Epithelial cell of alveolus of lung (primary cell): ENCODE results near the gene WNT4. TPM values are rescaled to one million over a fixed set of nuclear protein-coding genes. Genes with fewer than 3 reads are reported as not detected.

Experiments
- total RNA-seq: library from RNA; depleted of rRNA; stranded (reverse); fragments of >200 nt; gene quantifications from 2 replicates; pipeline ENCODE4 v1.2.1, GENCODE V29; 2015

The WNT4 gene
- total RNA-seq = 0.56 TPM in 1 of 2 replicates, not detected in the other

DNA sequence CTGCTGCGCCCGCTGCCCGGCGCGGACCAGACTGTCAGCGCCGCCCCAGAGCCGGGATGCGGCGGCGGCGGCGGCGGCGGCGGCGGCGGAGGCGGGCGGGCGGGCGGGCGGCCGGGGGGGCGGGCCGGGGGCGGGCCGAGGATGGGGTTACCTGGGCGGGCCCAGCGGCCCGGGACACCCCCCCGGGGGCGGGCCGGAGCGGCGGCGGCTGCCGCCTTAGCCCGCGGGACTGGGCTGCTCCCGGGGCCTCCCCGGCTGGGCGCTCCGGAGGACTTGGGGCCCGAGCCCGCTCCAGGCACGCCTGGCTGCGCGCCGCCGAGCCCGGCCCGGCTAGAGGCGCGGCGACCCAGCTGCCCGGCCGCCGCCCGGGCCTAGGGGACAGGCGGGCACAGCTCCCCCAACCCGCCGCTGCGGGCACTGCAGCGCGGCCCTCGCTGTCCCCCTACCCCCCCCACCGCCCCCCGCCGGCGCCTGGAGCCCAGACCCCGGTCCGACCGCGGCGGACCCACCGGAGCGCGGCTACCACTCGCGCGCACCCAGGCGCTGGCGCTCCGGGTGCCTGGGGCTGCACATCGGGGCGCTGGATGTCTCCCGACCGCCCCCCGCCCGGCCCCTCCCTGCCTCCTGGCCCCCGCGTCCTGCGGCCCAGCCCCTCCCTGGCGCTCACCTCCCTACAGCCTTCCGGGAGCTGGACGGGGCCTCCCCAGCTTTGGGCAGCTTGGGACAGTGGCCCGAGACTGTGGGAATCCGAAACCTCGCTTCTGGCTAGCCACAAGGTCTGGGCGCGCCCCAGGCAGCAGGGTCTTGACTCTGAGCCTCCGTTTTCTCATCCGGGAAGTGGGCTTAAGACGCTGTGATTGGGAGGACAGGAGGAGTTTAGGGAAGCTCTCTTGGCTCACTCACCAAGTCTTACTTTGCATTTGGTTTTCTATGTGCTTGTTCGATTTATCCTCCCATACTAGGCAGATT lies at the start of gene WNT4:
WNT4 (minus strand) TSS at position 33 of the 969 bp plus-strand sequence. CDS start 175 bp downstream, outside the sequence.

Other genes with a start within 250 kb of the WNT4 start
- gene HSPG2, start 205.8 kb downstream of the WNT4 start, total RNA-seq = 42.2 and 84.0 TPM in 2 replicates
- not detected in 2 replicates for gene CELA3B, start 166.1 kb downstream of the WNT4 start, total RNA-seq
- gene CELA3A, start 141.4 kb downstream of the WNT4 start, total RNA-seq = 0.56 TPM in 1 of 2 replicates, not detected in the other
- 147 and 319 TPM in 2 replicates for gene CDC42, start 90.4 kb downstream of the WNT4 start, total RNA-seq